H1 (cell line): ENCODE results near the gene INHBA.
A peak's percentile ranks its signal among the peaks of the same experiment; 100 is the strongest.

Source experiments
- CHD2 ChIP-seq: IDR thresholded peaks from 2 replicates; pipeline ENCODE4 v1.6.1; 2012; ENCODE audit warnings: low read length, improper control_type of control experiment
- CTBP2 ChIP-seq: IDR thresholded peaks from 2 replicates; pipeline ENCODE4 v1.7.0; 2011; ENCODE audit warnings: borderline replicate concordance, mild to moderate bottlenecking, moderate library complexity, mixed read lengths, low read length; ENCODE audit not compliant: insufficient read depth, insufficient read length
- CTCF ChIP-seq, 3 experiments: IDR thresholded peaks; 1 replicate in 2 of 3; 2 replicates in 1 of 3; pipeline versions ENCODE4 v1.5.1 to v1.6.1; 2011; ENCODE audit warnings: low read length in 3 of 3, mild to moderate bottlenecking in 3 of 3, inconsistent platforms in 2 of 3, low read depth in 1 of 3, moderate library complexity in 1 of 3; ENCODE audit not compliant: insufficient read depth in 1 of 3; ENCODE audit errors: control extremely low read depth in 1 of 3
- EZH2 ChIP-seq: fragments of 200-600 bp; sonication (generic); IDR thresholded peaks from 2 replicates; pipeline ENCODE4 v1.7.1; 2012; ENCODE audit warnings: low read depth, mild to moderate bottlenecking, moderate library complexity, low read length, inconsistent platforms; ENCODE audit not compliant: severe bottlenecking
- POLR2A ChIP-seq, 2 experiments: IDR thresholded peaks; 1 replicate in 1 of 2; 2 replicates in 1 of 2; pipeline ENCODE4 v1.6.1; 2011; ENCODE audit warnings: low read depth in 2 of 2, low read length in 2 of 2, mild to moderate bottlenecking in 2 of 2; ENCODE audit errors: control extremely low read depth in 1 of 2
- POLR2AphosphoS5 ChIP-seq: IDR thresholded peaks from 2 replicates; pipeline ENCODE4 v1.6.1; 2011; ENCODE audit warnings: low read depth, low read length
- YY1 ChIP-seq: IDR thresholded peaks from 2 replicates; pipeline ENCODE4 v1.6.1; 2011; ENCODE audit warnings: low read depth, mild to moderate bottlenecking, low read length

GRCh38 chr7:41711283-41712064 is 8.6 kb upstream of the INHBA start:
- TF ChIP-seq CTBP2: no peak
- no peak for TF ChIP-seq YY1
- TF ChIP-seq POLR2AphosphoS5: no peak
- no peak for TF ChIP-seq EZH2
- TF ChIP-seq CHD2: no peak
- peak; percentile 69 to 79 (median 70) for TF ChIP-seq CTCF (IDR thresholded peaks at IDR 0.05; ENCODE audit: control extremely low read depth in 1 of 3, insufficient read depth in 1 of 3, low read depth in 1 of 3, low read length in 3 of 3)
- TF ChIP-seq POLR2A (IDR thresholded peaks at IDR 0.05; ENCODE audit: control extremely low read depth in 1 of 2, low read depth in 2 of 2, low read length in 2 of 2): no peak
